HG02840 (cell line): Measurements from ENCODE around the gene SLC51B.
A peak's percentile ranks its signal among the peaks of the same experiment; 100 is the strongest.
"Not testable (repeated sequence)": the region's sequence is repeated elsewhere in the genome, so short reads cannot be mapped to it uniquely, and the experiment has no call there.

Experiments
- ATAC-seq: cut with Tn5 transposase; IDR thresholded peaks from one replicate; pipeline ENCODE4 v1.9.1; 2021; ENCODE audit warnings: mild to moderate bottlenecking, moderate library complexity, moderate number of reproducible peaks; ENCODE audit not compliant: unreplicated experiment, low FRiP score

Gene SLC51B

DNA sequence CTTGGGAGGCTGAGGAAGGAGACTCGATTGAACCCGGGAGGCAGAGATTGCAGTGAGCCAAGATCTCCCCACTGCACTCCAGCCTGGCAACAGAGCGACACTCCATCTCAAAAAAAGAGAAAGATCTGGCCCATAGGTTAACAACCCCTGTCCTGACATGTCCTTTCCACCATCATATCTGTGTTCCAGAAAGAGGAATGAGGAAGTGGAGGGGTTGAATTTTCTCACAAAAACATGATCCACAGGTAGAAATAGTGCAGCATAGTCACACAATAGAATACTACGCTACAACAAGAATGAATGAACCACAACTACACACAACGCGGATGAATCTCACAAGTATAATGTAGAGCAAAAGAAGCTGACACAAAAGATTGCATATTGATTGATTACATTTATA is 4.7 kb upstream of the SLC51B start:
- ATAC-seq = no peak

DNA sequence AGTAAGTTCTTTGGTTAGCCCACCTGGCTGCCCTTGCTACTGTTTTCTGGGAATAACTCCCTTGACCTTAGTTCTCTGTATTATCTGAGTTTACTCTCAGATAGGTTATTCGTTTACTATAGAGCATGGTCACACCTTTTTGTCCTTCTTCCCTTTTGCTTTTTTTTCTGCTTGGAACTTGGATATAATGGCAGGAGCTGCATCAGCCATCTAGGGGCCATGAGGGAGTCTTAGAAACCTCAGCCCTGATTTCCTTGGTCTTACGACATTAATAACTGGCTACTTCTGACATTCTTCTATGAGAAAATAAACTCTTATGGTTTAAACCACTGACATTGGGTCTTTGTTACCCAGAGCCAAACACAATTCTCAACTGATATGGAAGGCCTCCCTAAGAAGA is 3.4 kb upstream of the SLC51B start:
- ATAC-seq = no peak

DNA sequence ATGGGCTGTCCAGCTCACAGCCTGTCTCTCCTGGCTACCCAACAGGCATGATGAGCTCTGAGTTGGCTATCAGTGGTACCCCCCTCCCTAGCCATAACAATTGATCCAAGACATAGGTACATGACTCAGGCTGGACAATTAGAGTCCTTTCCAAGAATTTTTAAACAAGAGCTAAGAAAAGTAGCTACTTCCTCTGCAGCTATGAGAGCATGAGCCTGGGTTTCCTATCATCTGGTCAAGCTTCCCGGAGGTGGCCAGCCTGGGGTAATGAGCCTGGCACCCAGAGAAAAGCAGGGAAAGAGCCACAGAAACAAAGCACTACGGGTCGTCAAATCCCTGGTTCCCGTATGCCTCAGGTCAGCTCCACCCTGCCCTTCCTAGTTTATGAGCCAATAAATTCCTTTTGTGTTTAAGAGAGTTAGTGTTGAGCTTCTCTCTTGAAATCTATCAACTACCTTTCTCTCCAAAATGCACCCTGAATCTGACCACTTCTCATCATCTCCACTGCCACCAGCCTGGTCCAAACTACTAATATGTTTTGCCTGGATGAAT is 2.3 kb upstream of the SLC51B start:
- no peak for ATAC-seq

DNA sequence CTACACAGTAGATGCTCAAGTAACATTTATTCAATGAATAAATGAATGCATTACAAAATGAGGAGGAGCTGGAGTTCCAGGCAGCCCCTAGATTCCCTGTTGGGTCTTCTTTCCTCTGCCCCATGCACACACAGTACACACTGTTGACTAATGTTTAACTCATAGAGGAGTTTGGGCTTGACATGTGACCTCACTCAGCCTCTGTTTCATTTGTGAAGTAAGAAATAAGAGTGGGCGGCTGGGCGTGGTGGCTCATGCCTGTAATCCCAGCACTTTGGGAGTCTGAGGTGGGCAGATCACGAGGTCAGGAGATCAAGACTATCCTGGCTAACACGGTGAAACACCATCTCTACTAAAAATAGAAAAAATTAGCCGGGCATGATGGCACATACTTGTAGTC is 969 bp upstream of the SLC51B start:
- not testable (repeated sequence) for ATAC-seq

DNA sequence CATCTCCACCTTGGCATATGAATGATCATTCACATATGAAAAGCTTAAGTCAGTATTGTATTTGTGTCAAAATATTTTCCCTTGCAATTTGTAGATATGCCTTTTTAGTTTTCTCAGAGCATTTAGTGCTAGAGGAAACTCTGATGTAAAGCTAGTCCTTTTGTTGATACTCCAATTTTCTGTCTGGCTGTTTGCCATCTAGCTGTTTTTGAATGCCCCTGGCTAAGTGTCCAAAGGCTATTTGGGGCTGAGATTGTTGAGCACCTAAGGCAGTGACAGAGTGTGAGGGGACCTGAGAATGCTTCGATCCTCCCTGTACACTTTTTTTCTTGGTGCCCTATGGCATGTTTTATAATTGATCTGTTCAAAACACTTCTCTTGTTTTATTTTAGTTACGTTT is 3.1 kb downstream of the SLC51B start:
- no peak for ATAC-seq

DNA sequence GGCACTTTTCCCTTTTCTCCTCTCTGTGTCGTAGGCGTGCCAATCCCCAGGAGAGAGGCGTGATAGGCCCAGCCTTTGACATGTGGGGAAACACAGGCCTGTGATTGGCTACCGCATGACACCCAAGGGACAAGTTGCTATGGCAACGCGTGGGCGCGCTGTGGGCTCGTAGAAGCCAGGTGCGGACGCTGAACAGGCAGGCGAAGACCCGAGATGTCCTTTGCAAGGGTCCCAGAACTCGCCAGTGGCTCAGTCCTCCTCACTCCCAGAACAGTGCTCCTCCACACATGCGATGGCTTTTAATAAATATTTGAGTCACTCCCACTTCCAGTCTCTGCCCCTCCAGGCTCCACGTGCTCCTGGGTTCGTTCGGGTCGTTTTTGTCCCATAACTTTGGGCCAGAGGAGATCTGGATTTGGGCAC is 4.2 kb downstream of the SLC51B start:
- ATAC-seq = peak; percentile 71

DNA sequence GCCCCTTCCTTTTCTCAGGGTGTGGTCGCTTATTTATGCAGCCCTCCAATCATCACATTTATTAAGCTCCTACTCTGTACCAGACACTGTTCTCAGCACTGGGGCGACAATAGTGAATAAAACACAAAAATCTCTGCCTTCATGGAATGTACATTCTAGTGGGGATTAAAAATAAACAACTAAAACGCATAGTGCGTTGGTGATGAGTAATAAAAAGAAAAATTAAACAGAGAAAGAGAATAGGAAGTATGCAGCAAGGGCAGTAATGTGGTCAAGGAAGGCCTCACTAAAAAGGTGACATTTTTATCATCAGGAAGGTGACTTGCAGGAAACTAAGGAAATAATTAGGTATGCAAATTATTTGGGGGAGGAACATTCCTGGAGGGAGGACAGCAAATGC is 5.1 kb downstream of the SLC51B start:
- ATAC-seq = no peak

DNA sequence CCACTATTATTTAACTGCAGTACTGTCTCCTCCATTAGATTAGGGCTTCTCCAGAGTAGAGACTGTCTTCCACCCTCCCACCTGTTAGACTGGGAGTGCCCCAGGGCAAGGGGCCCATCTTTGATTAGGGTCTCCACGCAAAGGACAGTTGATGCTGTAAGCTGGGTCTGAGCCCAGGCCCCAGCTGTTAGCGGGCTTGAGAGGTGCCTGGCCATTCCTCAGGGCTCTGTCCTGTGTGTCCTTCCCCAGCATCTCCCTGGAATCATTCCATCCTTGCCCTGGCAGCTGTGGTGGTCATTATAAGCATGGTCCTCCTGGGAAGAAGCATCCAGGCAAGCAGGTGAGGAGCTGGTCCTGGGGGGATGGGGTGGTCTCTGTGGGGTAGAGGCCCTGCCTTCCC is 6.1 kb downstream of the SLC51B start:
- ATAC-seq = no peak

DNA sequence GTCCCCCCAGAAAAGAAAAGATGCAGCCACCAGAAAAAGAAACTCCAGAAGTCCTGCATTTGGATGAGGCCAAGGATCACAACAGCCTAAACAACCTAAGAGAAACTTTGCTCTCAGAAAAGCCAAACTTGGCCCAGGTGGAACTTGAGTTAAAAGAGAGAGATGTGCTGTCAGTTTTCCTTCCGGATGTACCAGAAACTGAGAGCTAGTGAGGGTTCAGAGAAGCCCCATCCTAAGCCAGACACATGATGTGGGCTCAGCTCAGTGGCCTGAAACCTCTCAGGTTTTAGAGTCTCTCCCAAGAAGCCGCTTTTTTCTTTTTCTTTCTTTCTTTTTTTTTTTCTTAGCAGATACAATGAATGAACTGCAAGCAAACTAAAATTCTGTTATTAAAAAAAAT is 7.8 kb downstream of the SLC51B start:
- no peak for ATAC-seq

DNA sequence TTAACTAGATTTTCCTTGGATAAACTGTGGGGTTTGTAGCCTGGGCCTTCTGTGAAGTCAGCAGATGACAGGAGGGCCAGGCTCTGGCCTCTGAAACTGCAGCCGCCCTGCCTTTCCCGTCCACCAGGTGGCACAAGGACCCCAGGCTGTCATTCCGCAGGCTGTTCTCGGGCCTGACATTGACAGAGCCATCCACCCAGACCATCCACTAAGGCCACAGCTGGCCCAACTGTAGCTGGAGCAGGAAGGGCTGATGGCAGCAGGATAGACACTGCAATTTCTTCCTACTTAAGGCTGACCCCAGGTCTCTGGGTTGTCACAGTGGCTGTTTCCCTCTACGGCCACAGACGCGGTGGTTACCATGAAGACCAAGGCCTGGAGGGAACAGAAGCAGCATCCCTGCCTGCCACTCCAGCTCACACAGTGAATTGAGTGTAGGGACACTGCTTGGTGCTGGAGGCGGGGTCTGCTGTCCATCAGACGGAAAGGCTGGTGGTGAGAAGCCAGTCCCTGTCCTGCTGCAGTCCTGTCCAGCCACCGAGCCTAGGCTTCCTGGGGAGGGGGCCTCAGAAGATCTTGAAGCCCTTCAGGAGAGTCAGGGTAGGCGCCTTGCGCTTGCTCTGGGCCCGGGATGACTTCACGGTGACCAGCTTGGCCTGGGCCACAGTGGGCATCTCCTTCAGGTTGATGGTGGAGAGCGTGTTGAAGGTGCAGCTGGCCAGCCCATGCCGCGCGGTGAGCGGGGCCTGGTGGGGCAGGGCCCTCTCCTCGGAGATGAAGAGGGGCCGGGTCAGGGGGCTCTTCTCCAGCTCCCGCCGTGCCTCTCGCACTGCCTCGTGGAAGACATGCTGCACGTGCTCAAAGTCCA is 9.4 kb downstream of the SLC51B start:
- ATAC-seq = no peak

DNA sequence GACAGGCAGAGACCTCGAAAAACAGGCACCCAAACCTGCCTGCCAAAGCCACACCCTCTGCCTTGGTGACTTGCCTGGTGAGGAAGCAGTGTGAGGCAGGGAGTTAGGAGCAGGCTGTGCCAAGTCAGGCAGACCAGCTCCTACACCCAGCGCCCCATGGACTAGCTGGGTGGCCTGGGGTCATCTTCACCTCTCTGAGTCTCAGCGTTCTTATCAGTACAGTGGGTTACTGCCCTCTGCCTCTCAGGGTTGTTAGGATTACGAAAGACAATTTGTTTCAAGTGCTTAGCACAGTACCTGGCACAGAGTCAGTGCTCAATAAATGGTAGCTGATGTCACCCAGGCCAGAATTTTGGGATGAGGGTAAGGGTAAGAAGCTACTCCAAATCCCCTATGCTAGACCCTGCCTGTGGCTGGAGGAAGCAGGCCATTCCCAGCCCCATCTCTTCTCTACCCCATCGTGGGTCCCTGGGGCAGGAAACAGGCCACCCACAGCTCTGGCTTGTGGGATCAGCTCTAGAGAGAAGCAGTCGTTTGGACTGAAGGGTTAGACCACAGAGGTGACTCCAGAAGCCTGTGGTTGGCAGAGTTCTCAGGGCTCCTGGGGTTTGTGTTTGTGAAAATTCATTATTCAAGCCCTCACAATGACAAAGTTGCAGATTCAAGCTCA is 10.1 kb downstream of the SLC51B start:
- ATAC-seq = no peak

DNA sequence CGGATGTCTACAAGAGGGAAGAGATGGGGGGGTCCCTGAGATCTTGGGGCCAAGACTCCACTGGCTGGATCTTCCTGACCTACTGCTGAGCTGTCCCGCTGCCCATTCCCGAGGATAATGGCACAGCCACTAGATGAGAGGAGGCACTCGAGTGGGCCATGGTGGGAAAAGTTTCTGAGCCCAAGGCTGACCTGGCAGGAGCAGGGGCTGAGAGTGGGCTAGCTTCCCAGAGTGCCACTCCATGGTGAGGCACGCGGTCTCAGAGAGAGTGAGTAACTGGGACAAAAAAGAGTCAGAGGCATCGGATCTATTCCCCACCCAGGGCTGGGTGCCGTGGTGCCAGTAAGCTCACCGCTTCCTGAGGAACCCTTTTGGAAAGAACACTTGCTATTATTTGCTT is 10.9 kb downstream of the SLC51B start:
- ATAC-seq = no peak

DNA sequence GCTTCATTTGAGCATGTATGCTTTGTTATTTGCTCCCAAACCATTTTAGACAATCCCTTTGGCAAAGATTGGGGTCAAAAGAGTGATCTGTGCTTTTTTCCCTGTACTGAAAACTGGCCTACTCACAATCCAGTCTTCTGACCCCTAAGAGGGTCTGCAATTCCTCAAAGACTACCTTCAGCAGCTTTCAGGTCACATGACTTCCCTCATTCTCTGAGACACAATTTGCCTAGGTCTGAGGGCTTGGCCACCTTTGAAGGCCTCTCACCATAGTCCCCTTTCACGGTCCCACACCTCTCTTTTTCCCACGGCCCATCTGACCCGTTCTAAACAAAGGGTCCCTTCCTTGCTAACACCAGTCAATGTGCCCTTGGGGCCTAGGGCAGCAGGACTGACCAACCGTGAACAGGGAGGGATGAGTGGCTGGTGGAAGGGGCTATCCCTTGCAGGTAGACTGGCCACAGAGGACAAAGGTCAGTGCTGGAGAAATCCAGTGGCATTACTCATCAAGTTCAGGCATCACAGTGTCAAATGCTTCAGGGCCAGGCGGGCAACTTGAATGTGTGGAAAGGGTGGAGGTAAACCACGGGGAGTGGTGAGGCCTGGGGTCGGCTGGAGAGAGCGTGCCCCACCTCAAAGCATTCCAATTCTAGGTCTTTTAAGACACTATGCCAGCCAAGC is 11.8 kb downstream of the SLC51B start:
- no peak for ATAC-seq

DNA sequence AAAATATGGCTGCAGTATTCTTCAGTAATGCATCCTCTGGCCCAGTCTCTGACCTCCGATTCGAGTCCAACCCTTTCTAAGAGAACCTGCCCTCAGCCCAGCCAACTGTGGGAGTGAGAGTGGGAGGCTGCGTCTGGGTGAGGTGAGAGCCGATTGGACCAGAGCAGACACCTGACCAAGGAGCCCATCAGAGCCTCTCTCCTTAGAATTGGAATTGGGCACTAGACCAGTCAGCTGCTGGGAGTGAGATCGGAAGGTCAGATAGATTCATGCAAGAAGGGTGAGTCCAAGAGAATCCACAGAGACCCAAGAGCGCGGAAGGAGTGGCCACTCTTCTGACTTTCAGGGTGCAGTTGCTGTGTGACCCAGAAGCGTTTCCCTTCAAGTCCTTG is 12.4 kb downstream of the SLC51B start:
- no peak for ATAC-seq

DNA sequence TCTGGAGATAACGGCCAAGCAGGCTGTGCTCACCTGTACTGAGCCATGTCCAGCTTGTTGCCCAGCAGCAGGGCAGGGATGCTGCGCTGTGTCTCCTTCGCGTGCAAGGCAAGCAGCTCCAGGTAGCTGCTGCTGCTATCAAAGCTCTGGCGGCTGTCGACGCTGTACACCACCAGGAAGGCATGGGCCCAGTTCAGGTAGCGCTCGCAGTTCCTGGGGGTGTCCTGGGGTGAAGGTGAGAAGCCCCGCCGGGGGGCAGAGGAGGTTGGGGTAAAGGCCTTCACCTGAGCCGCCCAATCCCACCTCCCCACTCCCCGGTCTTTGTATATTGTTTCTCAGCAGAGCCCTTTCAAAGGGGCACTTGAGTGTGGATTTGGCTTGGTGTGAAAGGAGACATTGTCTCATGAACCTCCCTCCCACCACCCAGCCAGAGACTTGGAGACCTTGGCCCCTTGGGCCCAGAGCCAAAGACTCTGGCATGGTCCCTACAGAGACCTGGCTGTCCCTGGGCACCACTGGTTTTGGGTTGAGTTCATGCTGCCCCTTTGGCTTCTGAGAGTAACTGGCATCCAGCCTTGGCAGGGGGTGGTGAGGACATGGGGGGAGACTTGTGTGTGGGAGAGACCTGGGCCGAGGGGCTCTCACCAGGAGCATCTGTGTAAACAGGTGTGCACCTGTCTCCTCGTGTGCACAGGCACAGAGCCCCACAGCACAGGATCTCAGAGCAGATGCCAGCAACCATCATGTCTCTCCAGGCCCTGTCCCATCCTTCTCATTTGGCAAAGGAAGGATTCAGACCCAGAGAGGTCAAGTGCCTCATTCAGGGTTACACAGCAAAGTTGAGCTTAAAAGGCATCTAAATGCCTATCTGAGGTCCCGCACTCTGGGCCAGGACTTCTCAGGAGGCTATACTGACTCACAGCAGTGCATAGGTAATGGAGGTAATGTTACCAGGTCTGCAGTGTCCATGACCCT is 13.5 kb downstream of the SLC51B start:
- ATAC-seq = no peak

DNA sequence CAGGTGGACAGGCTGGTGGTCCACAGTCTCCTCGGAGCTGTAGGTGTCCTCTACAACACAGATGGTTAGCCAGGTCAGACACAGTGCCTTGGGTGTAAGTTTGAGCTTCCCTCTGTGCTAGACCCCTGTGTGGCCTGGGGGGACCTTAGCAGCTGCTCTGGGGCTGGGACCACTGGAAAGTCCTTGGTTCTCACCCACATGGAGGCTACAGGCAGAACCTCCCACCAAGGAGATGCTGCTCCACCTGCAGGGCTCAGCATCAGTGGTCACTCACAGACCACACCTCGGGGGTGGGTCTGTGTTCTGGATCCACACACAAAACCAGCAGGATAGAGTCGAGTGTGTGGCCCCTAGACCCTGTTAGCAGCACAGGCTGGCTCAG is 14.2 kb downstream of the SLC51B start:
- no peak for ATAC-seq

DNA sequence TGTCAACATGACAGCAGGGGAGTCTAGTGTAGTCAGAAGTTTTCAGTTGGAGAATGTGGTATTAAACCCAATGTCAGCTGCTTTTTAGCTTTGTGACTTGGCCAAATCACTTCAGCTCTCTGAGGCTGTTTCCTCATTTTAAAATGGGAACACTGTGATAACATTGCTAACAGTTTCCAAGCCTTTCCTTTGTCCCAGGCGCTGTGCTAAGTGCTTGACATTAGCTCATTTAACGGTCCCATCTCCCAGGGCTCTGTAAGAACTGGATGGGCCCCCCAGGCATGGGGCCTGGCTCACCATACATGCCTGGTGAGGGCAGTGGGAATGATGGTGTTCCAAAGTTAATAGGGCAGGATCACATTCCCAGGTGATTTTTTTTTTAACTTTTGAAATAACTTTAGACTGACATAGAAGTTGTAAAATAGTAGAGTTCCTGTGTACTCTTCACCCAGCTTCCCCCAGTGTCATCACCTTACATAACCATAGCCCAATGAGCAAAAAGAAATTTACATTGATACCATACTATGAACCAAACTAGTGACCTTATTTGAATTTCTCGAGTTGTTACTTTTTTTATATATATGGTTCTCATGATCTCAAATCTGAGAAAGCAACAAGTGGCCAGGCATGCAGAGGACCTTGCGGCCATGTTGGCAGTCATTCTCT is 14.9 kb downstream of the SLC51B start:
- ATAC-seq = no peak

DNA sequence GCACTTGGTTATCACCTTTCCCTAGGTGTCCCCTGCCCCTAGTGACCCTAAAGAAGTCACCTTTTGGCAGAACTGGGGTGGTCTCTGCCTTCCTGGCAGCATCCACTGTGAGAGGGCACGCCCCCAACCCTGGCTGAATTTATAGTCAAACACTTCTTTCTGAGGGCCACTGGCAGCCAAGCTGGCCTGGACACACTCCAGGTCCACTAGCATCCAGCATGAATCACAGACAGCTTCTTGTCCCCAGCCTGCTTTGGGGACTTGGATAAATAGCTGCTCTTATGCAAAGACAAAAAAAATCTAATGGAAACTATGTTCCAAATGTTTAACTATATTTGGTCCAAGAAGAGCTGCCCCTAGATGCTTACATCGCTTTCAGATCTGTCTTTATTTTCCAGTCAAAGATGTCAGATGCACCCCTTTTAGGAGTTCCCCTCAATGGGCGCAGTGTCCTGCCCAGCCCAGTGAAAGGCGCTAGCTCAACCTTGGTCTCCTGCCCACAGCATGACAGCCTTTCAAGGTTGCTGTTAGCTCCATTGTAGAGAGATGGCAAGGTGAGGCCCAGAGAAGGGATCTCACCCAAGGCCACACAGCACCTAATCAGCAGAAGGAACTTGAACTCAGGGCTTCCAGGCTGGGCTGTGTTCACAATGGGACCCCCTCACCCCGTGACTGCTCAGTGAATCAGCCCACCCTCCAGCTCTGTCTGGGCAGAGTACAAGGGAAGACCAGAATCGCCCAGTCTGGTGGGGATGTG is 15.6 kb downstream of the SLC51B start:
- ATAC-seq = no peak

DNA sequence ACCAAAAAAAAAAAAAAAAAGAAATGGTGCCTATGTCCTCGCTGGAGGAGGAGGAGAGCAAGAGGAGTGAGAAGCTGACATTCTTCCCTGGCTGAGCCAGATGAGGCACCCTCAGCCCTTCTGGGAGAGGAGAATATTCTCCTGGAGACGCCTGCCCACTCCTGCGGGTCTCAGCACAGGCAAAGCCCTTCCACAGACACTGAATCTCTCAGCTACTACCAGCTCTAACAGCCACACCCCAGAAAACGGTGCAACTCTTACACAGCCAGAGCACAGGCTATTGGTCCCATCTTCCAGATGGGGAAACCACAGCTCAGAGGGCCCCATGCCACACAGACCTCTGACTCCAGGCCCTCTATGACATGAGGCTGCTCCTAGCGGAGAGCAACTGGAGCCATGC is 16.9 kb downstream of the SLC51B start:
- ATAC-seq = no peak
